SK-MEL-5 (cell line): ENCODE measurements around the gene ZNF263. TPM values are rescaled to one million over a fixed set of nuclear protein-coding genes. Genes with fewer than 3 reads are reported as not detected.
"Not testable (repeated sequence)": the region's sequence is repeated elsewhere in the genome, so short reads cannot be mapped to it uniquely, and the experiment has no call there.

Experiments used
- DNase-seq: peaks from one replicate; pipeline ENCODE4 v3.0.0-alpha.2; 2016; ENCODE audit warnings: low read depth, low spot score
- in situ Hi-C: cut with HindIII; loops from 2 replicates; pipeline ENCODE4 v1.10.0; 2016; ENCODE audit warnings: low sequenced_read_pairs, high pct_unique_total_duplicates, low pct_unique_long_range_greater_than_20kb
- total RNA-seq: library from RNA; depleted of rRNA; stranded (reverse); fragments of >200 nt; shearing (Covaris generic); gene quantifications from 2 replicates; pipeline ENCODE4 v1.2.3, GENCODE V29; 2014

The ZNF263 gene
- total RNA-seq, 1 experiment from 2014 or later: 48.0 TPM

- in situ Hi-C loops: no loop called here
- DNase-seq: no peak
Measured at GRCh38 chr16:3262517-3262916, 20.8 kb upstream of the ZNF263 start.

GRCh38 chr16:3264137-3265036 lies 18.9 kb upstream of the ZNF263 start:
- DNase-seq: peak; percentile 97
- in situ Hi-C loops: no loop called here

GRCh38 chr16:3266873-3267537 lies 16.3 kb upstream of the ZNF263 start:
- DNase-seq: peak; percentile 60
- in situ Hi-C loops: no loop called here

- in situ Hi-C loops: no loop called here
- no peak for DNase-seq
Measured at GRCh38 chr16:3268294-3268693, 15.0 kb upstream of the ZNF263 start.

GRCh38 chr16:3270718-3271117 lies 12.6 kb upstream of the ZNF263 start:
- DNase-seq, in situ Hi-C loops: not testable (repeated sequence)

- in situ Hi-C loops, DNase-seq: not testable (repeated sequence)
Measured at GRCh38 chr16:3271281-3271680, 12.0 kb upstream of the ZNF263 start.

- in situ Hi-C loops: no loop called here
- DNase-seq: peak; percentile 23
Measured at GRCh38 chr16:3274490-3274889, 8.8 kb upstream of the ZNF263 start.

- DNase-seq: no peak
- in situ Hi-C loops: no loop called here
Measured at GRCh38 chr16:3274947-3275346, 8.3 kb upstream of the ZNF263 start.

GRCh38 chr16:3276679-3277078 lies 6.6 kb upstream of the ZNF263 start:
- no peak for DNase-seq
- in situ Hi-C loops: no loop called here

- DNase-seq: no peak
- in situ Hi-C loops: no loop called here
Measured at GRCh38 chr16:3281222-3281820, 2.0 kb upstream of the ZNF263 start.

GRCh38 chr16:3282103-3282729 lies 1.1 kb upstream of the ZNF263 start:
- DNase-seq: peak; percentile 58

GRCh38 chr16:3283543-3284447 lies 504 bp downstream of the ZNF263 start:
- in situ Hi-C loops: no loop called here
- no peak for DNase-seq

More at GRCh38 chr16:3282103-3282729, 1.1 kb upstream of the ZNF263 start:
- in situ Hi-C loops: no loop called here

GRCh38 chr16:3285131-3285530 lies 1.8 kb downstream of the ZNF263 start:
- DNase-seq: no peak
- in situ Hi-C loops: no loop called here

GRCh38 chr16:3289998-3290673 lies 6.8 kb downstream of the ZNF263 start:
- in situ Hi-C loops: no loop called here
- DNase-seq: no peak

- DNase-seq: no peak
- in situ Hi-C loops: no loop called here
Measured at GRCh38 chr16:3292604-3293003, 9.3 kb downstream of the ZNF263 start.

- in situ Hi-C loops: no loop called here
- no peak for DNase-seq
Measured at GRCh38 chr16:3295209-3295608, 11.9 kb downstream of the ZNF263 start.

GRCh38 chr16:3295783-3296182 lies 12.5 kb downstream of the ZNF263 start:
- DNase-seq: no peak
- in situ Hi-C loops: no loop called here
